Measurements from ENCODE around the gene L3MBTL3. TPM values are rescaled to one million over a fixed set of nuclear protein-coding genes. Genes with fewer than 3 reads are reported as not detected.

The L3MBTL3 gene
- total and polyA plus RNA-seq, 10 of the 15 experiments (the other 5 are each of a cell fraction or from before 2014, with no cell fraction given): 0.71 to 9.4 (median 6.2) TPM

DNA sequence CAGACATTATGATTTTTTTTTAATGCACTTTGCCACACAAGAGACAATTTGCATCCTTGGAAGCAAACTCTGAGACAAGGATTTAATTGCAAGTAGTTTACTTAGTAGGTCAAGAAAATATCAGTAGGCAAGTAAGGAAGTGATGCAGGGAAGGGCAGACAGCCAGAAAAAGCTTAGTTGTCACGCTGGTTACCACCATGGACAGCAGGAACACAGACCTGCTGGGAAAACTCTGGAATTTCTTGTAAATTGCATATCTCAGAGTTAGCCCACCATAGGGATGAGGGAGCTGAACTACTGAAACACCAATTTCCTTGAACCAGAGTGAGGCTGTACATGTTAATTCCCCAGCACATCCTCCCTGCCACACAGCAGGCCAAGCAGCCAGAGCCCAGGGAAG is 92.7 kb downstream of the L3MBTL3 start:
- H3K9me3 ChIP-seq (replicated peaks; ENCODE audit: control insufficient read depth, insufficient read depth, low read length): no peaks in the 10 kb centered on the region
- no peaks in the 10 kb centered on the region for H4K20me1 ChIP-seq (ENCODE audit: control insufficient read depth, insufficient read depth)
- ChIA-PET RAD21 (ENCODE audit: unreplicated experiment) (no interaction called here), POLR2A (no interaction called here), CTCF (no interaction called here), SMC1A (ENCODE audit: uncharacterized antibody, unreplicated experiment) (interaction anchor here (1.0 kb wide), 1 partner anchor 11 kb away, joined by 3 read pairs; no protein-coding TSS in a partner anchor)
- BruUV-seq (replicated peaks): no TSS peak
- in situ Hi-C loops (cut with MboI): no loop called here
- ATAC-seq (no peak), FAIRE-seq (no peak), DNase-seq (ENCODE audit: low read depth, low spot score) (no peak)
- H3K79me2 ChIP-seq (ENCODE audit: control insufficient read depth, insufficient read depth, low read length): no peaks in the 10 kb centered on the region
- no peak overlapping the region for H3K4me3 ChIP-seq
- no peaks in the 10 kb centered on the region for H3K27me3 ChIP-seq (replicated peaks in 1 of 2; ENCODE audit: control insufficient read depth in 2 of 2, insufficient read depth in 2 of 2, low read length in 1 of 2)
- H3K4me2 ChIP-seq (ENCODE audit: control insufficient read depth, insufficient read depth): no peak overlapping the region
- H3K9ac ChIP-seq (ENCODE audit: control insufficient read depth, insufficient read depth, low read length): no peak overlapping the region
- H2AFZ ChIP-seq (ENCODE audit: control insufficient read depth, low read depth, low read length): no peak overlapping the region
- H3K27ac ChIP-seq (ENCODE audit: control insufficient read depth, insufficient read depth): no peak overlapping the region
- TF ChIP-seq, protein P1, sequence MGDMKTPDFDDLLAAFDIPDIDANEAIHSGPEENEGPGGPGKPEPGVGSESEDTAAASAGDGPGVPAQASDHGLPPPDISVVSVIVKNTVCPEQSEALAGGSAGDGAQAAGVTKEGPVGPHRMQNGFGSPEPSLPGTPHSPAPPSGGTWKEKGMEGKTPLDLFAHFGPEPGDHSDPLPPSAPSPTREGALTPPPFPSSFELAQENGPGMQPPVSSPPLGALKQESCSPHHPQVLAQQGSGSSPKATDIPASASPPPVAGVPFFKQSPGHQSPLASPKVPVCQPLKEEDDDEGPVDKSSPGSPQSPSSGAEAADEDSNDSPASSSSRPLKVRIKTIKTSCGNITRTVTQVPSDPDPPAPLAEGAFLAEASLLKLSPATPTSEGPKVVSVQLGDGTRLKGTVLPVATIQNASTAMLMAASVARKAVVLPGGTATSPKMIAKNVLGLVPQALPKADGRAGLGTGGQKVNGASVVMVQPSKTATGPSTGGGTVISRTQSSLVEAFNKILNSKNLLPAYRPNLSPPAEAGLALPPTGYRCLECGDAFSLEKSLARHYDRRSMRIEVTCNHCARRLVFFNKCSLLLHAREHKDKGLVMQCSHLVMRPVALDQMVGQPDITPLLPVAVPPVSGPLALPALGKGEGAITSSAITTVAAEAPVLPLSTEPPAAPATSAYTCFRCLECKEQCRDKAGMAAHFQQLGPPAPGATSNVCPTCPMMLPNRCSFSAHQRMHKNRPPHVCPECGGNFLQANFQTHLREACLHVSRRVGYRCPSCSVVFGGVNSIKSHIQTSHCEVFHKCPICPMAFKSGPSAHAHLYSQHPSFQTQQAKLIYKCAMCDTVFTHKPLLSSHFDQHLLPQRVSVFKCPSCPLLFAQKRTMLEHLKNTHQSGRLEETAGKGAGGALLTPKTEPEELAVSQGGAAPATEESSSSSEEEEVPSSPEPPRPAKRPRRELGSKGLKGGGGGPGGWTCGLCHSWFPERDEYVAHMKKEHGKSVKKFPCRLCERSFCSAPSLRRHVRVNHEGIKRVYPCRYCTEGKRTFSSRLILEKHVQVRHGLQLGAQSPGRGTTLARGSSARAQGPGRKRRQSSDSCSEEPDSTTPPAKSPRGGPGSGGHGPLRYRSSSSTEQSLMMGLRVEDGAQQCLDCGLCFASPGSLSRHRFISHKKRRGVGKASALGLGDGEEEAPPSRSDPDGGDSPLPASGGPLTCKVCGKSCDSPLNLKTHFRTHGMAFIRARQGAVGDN (IDR thresholded peaks at IDR 0.05): no peak
- TF ChIP-seq HDAC6 (IDR thresholded peaks at IDR 0.05; ENCODE audit: unreplicated experiment) (no peak), BCL11A (IDR thresholded peaks at IDR 0.05; ENCODE audit: low read depth, low read length) (no peak)
- WGBS (ENCODE audit: insufficient coverage, insufficient replicate concordance, low lambda C conversion rate, missing lambda C conversion rate): 93% methylated on average over 1 of the region's 1 CpG
- H3K4me1 ChIP-seq (ENCODE audit: control insufficient read depth, insufficient read depth, low read length): peaks cover 18% of the 10 kb centered on the region
- intact Hi-C loops (cut with micrococcal nuclease; ENCODE audit: unreplicated experiment): no loop called here
- no peaks in the 10 kb centered on the region; a peak in 2 of 4 replicates for H3K36me3 ChIP-seq (ENCODE audit: control insufficient read depth in 2 of 2, insufficient read depth in 2 of 2, low read length in 1 of 2)
